Inferior parietal cortex (tissue), 1 donor: ENCODE measurements around the gene CCT3.
A peak's percentile ranks its signal among the peaks of the same experiment; 100 is the strongest.
"Not testable (repeated sequence)": the region's sequence is repeated elsewhere in the genome, so short reads cannot be mapped to it uniquely, and the experiment has no call there.

Experiments used
- DNase-seq: peaks from one replicate; pipeline ENCODE4 v3.0.0-alpha.2; 2016; ENCODE audit errors: extremely low spot score

Gene CCT3

DNA sequence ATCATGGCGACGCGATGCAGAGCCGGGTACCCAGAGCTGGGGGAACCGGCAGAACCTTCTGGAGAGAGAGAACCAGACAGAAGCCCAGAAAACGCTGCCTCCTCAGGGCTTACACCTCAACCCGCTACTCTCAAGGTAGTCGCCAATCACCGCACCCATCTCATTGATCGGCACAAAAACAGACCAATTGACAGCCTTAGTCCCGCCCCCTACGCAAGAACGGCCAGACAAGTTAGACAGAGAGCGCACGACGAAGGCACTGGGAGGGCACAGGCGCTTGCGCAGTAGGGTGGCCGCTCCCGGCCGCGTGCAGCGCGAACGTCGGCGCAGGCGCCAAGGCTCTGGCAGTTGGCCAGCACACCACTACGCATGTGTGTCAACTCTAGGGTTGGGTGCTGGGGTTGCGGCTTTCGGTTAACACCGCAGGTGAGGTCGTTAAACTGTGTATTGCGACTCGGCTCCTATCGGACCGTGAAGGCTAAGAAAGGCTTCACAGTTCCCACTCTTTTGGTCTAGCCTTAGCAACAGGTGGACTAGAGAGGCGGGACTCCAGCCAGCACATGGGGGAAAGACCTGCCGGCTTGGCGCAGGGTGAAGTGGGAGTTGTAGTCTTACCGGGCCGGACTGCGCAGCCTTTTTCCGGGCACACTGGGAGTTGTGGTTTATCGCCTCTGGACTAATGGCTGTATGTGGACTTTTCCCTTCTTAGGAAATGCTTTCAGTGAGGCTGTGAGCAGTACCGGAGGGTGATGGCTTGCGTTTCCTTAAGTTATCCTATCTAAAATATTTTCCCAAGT lies at the start of gene CCT3, which contains the start of gene TSACC:
TSS of gene CCT3 (minus strand) at position 113 of the 797 bp plus-strand sequence. CDS start at position 5, 108 bp downstream.
TSS of gene TSACC (plus strand) at position 347 of the 797 bp plus-strand sequence. CDS start 1,232 bp downstream, outside the sequence.
- DNase-seq: peak; percentile 99

DNA sequence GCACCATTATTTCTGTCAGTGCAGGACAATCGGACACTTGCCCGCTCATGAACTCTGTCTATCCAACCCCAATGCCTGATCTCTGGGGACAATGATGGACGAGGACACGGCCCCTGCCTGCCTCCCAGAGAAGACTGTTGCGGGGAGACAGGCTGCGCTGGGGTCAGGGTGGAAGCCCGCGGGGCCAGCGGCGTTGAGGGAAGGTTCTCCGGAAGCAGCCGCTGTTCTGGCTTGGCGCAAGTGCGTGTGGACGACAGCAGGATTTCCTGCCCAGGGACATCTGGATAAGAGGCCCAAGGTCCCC lies 49.7 kb upstream of the CCT3 start:
- DNase-seq: no peak

DNA sequence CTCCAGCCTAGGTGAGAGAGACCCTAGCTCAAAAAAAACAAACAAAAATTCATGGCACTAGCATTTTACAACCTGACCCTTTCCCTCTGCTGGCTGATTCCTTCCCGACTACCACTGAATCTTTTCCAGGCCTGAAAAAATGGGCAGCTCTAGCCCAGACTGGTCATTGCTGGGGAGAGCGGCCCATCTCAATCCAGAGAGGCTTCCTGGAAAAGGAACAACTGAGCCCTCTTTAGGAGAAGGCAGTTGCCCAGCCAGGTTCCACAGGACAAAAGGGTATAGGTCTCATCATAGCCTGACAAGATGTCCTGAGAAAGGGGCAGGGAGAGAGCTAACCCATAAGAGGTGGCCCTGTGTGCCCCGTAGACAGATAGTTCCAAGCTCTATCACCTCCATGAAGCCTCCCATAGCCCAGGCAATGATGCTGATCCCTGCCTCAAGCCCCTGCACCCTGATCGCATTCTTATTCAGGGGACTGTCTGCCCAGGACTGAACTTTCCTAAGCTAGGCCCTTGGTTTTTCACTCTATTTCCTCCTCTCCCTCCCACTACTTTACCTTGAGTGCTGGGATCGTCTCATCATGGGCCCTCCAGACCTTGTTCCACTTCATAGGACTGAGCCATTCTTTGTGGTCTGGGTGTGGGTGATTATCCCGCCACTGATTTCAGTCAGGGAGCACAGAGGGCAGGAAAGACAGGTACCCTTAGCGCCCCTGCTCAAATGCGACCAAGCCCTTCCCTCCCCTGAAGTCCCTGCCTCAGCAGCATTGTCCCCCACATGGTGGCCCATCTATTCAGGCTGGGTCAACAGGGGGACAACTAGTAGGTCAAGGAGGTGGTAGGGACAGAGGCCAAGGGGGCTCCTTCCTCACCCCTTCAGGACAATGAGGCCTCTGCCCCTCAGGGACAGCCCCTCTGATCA lies 49.1 kb upstream of the CCT3 start:
- DNase-seq: no peak

DNA sequence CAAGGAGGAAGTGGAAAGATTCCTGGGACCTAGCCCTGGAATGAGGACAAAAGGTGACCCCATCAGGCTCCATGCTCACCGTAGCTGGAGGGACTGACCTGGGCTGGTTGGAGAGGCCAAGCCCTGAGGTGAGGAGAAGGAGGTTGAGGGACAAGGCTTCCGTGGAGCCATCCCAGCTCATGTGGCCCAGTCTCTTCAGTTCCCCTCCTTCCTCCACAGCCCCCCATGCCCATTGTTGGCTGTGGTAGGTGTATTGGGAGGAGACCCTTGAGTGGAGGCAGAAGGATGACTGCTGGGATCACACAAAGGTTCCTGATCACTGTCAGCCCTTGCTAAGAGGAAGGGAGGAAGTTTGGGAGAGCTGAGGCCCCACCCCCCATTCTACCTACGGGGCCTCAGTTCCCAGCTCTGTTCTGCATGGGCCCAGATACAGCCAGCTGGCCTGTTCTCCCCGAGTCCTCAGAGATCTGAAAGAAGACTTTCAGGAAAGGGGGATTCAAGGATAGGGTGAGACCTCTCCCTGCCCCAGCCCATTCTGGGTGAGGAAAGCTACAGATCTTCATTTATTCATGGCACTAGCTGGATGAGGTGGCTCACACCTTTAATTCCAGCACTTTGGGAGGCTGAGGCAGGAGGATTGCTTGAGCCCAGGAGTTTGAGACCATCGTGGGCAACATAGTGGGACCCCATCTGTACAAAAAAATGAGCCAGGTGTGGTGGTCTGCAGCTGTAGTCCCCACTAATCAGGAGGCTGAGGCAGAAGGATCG lies 48.2 kb upstream of the CCT3 start:
- no peak for DNase-seq

DNA sequence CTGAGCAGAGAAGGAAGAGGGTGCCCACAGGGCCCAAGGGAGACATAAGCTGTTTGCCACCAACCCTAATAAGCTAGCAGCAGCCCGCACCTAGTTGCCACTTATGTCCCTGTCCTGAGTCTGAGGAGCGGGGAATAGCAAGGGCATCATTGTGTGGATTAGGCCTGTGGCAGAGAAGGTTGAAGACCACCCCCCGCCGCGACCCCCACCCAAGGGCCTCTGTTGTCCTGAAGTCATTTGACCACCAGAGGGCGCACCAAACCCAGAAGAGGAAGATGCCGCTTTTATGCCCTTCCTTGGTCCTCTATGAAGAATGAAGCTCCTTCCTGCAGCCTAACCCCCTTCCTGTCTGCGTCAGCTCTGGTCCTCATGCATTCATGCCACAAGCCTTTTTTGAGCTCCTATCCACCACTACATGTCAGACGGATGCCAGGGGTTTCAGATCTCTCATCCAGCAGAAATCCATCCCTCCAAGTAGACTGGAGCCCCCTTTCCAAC lies 47.5 kb upstream of the CCT3 start:
- peak; percentile 90 for DNase-seq

DNA sequence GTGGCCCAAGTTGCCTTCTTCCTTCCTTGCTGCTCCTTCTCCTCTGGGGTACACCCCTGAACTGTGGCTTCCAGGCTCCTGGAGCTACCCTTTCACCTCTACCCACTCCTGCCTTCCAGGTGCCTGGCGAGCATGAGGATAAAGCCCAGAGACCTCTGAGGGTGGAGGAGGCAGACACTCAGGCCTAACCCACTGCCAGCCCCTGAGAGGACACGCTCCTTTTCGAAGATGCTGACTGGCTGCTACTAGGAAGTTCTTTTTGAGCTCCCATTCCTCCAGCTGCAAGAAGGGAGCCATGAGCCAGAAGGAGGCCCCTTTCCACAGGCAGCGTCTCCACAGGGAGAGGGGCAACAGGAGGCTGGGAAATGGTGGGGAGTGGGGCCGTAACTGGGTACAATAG lies 46.6 kb upstream of the CCT3 start:
- DNase-seq: no peak

DNA sequence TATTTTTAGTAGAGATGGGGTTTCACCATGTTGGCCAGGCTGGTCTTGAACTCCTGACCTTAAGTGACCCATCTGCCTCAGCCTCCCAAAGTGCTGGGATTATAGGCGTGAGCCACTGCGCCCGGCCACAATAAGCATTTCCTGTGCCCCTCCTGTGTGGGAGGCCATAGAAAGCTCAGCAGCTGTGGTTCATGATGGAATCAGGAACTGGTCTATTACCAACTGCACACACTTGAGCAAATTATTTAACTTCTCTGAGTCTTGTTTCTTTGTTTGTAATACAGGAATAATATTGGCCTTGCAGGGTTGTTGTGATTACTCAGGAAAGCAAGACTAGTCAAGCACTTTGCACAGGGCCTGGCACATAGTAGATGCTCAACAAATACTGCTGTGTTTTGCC lies 45.9 kb upstream of the CCT3 start:
- no peak for DNase-seq

DNA sequence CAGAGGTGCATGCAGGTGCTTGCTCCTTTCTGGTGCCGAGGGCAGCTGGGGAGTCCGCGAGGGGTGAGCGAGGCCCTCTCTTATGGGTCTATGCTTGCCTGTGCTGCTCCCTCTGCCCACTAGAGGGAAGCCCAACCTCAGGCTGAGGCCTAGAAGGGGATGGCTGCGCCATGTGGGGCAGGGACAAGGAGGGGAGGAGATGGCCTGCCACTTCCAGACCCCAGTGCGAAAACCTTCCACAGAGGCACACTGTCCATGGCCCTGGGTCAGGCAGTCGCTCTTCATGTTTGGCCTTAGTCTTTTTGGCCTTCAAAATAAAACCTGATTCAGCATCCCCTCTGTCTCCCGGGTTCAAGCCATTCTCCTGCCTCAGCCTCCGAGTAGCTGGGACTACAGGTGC lies 44.9 kb upstream of the CCT3 start:
- peak; percentile 85 for DNase-seq

DNA sequence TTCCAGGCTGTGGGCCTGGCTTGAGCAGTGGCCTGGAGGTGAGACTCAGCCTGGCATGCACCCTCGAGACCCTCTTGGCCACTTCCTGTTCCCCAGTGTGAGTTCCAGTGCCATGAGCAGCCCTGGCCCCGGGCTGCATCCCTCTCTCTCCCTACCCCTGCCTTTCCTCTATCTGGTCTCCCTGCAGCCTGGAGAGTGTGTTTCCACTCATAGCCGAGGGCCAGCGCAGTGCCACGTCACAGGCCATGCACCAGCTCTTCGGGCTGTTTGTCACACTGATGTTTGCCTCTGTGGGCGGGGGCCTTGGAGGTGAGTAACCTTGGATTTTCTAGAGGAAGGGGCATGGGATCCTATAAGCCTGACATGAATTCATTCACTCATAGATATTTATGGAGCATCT lies 44.5 kb upstream of the CCT3 start:
- DNase-seq: no peak

DNA sequence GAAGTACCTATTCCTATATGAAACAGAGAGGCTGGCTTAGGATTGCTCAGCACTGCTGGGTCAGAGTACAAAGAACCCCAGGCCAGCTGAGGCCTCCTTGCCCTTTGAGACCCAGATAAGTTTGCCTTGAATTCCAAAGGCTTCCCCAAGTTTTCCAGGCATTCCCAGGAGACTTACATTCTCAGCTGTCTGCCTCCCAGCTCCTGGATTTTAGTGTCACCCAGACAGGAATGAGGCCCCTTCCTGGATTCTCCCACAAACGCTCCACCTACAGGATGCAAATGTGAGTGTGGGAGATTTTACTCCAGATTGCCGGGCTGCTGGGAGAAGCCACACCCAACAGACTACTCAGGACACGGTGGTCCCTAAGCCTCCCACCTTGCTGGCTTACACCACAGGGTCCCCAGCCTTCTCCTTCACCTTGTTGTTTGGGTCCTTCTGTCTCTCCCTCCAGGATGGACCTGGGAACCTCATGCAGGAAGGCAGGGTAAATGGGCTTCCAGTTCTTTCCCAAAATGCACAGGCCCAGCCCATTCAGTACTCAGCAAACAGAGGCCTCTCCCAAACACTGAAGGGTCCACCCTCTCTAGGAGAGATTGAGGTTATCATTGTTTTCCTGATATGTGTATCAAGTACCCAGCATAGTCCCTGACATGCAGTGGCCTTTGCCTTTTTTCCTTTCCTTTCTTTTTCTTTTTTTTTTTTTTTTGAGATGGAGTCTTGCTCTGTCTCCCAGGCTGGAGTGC lies 41.5 kb upstream of the CCT3 start:
- DNase-seq: no peak

DNA sequence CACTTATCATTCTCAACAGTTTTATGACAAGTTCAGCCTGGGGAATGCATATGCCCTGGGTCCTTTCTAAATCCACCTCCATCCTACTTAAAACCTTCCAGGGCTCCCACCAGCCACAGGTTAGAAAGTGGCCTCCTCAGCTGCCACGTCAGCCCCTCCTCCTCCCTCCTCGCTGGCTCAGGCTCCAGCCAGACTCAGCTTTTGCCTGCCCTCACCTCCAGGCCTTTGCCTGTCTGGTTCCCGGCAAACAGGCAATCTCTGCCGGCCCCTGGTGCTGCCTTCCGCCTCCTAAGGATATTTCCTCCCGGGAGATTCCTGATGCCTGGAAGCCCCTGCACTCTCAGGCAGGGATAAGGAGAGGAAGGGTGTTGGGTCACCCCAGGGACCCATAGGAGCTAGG lies 40.5 kb upstream of the CCT3 start:
- DNase-seq: no peak

DNA sequence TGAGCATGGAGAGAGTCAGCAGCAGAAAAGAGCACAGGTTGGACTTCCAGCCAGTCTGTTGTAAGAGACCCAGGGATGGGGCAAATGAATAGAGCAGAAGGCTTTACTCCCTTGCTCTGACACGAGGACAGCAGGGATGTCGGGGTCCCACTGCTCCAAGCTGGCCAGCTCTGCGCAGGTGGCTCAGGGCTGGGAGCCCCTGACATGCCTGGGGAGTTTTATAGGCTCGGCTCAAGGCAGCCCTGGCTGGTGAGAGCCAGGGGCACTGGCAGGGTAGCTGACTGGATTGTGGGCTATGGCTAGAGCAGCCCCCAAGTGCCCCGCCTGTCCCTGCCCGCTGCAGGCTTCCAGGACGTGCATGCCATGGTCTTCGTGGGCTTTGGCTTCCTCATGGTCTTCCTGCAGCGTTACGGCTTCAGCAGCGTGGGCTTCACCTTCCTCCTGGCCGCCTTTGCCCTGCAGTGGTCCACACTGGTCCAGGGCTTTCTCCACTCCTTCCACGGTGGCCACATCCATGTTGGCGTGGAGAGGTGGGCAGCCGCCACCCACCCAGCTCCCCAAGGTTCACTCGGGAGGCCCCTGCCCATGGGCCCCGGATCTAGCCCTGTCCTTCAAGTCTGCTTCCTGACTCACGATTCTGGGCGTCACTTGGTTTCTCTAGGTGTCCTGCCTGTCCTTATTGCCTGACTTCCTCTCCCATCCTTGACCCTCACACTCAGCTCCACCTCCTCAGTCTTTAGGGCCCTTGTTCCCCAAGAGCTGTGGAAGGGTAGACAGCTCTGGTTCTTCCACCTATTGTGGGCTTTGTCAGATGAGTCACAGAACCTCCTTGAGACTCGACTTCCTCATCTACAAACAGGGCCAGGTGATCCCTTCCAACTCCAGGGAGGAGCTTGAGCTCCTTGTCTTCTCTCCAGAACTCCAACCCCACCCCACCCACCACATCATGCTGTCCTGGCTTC lies 39.1 kb upstream of the CCT3 start:
- DNase-seq: no peak

DNA sequence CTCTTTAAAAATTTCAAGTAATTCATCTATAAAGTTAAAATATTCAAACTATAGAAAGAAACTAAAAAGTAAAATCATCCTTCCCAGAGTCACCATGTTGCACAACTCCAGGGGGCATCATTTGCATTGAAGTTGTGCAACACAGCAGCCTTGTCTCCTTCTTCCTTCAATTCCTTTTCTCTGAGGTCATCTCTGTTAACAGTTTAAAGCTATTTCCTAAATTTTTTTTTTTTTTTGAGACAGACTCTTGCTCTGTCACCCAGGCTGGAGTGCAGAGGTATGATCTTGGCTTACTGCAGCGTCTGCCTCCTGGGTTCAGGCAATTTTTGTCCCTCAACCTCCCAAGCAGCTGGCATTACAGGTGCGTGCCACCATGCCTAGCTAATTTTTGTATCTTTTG lies 38.1 kb upstream of the CCT3 start:
- DNase-seq: no peak

DNA sequence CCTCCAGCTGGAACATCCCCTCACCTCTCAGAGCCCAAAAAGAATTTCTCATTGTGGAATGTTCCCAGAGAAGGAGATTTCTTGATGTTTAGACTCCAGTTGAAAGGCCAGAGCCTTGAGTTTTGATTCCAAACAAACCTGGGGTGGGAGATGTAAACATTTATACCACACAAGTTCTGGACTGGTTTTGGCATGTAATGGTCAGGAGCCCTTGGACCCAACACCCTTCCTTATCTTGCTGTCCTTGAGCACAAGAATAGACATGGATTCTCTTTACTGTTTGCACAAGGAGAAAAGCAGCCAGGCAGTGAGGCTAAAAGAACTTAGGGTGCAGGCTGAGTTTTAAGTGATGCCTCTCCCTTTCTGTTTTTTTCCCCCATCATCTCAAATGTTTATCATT lies 35.5 kb upstream of the CCT3 start:
- no peak for DNase-seq

DNA sequence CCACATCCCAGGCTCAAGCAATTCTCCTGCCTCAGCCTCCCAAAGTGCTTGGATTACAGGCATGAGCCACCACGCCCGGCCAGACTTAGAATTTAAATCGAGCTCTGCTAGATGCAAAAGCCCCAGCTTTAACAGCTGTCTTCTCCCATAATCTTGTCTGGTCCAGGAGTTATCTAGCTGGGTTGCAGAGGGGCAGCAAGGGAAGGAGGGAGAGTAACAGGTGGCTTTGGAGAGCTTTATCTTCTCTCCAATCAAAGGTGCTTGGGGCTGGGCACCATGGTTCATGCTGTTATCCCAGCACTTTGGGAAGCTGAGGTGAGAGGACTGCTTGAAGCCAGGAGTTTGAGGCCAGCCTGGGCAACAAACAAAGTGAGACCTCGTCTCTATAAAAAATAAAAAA lies 34.8 kb upstream of the CCT3 start:
- no peak for DNase-seq

DNA sequence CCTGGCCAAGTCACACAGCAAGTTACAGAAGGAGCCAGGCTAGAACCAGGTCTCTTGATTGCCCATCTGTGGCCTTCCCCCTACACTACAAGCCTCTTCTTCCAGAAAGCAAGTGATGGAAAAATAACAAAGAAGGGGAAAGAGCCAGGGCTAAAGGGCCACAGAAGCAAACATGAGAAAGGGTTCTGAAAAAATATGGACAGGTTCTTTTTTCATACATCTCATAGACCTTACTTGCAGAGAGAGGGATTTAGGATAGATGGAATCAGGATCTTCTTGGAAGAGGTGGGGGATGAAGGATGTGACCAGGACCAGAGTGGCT lies 34.1 kb upstream of the CCT3 start:
- DNase-seq: no peak

DNA sequence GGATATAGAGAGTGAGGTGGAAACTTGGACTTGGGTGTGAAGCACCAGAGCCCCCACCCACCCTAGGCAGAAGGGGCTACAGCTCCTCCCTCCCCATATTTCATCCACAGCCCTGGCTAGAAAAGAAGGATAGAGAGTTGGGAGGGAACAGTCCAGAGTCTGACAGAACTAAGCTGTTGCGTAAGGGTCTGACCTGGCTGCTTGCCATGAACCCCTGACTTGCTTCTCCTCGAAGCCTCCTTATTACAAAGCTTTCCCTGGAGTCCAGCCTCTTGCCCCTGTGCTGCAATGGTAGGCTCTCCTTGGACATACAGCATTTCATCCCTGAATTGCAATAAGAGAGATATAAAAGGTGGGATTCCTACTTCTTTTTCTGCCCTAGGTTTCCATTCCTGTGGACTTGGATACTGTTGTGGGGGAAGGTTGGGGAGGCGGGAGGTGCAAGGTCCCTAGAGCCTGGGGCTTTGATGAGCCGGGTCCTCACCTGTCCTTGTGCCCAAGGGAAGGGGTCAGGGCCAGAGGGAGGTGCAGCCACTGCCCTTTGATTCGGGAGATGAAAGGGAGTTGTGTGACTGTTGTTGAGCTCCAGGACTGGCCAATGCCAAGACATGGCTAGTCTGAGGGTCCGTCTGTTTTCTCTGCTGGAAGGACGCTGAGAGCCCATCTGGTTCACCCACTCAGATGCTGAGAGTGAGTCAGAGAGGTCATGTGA lies 33.6 kb upstream of the CCT3 start:
- no peak for DNase-seq

DNA sequence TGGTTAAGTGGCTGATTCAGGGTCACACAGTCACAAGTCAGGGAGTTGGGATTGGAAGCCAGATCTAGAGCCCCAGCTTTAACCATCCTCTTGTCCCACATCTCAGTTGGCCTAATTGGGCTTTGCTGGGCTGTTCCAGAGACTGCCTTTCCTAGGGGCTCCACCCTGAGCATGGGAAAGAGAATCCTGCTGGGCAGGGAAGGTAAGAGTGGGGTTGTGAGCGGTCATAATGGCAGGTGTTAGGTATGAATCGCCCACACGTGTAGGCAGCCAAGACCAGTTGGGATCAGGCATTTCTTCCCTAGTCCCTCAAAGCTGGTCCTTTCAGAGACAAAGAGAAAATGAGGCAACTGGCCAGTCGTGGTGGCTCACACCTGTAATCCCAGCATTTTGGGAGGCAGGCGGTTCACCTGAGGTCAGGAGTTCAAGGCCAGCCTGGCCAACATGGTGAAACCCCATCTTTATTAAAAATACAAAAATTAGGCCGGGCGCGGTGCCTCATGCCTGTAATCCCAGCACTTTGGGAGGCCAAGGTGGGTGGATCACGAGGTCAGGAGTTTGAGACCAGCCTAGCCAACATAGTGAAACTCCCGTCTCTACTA lies 31.7 kb upstream of the CCT3 start:
- not testable (repeated sequence) for DNase-seq
